Suprapubic skin (tissue), 4 donors: Measurements from ENCODE around the gene RPL28.

Experiments
- POLR2A ChIP-seq, 2 donors: fragments of 450-650 bp; IDR thresholded peaks; one replicate each; pipeline ENCODE4 v1.6.1; 2017; ENCODE audit warnings: antibody characterized with exemption in 2 of 2, mild to moderate bottlenecking in 2 of 2, moderate library complexity in 2 of 2
- POLR2AphosphoS5 ChIP-seq, 3 donors: sonication (generic); formaldehyde crosslinking; IDR thresholded peaks; one replicate each; pipeline ENCODE4 v1.6.1; 2017; ENCODE audit warnings: antibody characterized with exemption in 3 of 3
- TF ChIP-seq, protein P1 (sequence below), 2 donors: fragments of 200-600 bp in 1 of 2; fragments of 450-650 bp in 1 of 2; sonication (generic) in 1 of 2; IDR thresholded peaks; one replicate each; pipeline ENCODE4 v1.5.1; 2016 to 2019; ENCODE audit warnings: antibody characterized with exemption in 2 of 2, mild to moderate bottlenecking in 1 of 2, moderate library complexity in 1 of 2

DNA sequence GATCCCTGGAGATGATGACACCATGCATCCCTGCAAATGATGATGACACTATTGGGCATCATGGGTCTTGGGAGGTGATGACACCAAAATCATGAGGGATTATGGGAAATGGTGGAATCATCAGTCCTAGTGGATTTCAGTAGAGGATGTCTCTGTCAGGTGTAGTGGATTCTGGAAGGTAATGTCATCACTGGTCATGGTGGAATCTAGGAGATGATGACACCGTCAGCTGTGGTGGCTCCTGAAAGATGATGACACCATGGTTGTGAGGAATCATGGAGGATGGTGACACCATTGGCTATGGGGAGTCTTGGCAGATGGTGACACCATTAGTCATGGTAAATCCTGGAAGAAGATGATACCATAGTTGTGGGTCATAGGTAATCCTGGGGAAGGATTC, 45.5 kb downstream of the RPL28 start:
- TF ChIP-seq, protein P1, sequence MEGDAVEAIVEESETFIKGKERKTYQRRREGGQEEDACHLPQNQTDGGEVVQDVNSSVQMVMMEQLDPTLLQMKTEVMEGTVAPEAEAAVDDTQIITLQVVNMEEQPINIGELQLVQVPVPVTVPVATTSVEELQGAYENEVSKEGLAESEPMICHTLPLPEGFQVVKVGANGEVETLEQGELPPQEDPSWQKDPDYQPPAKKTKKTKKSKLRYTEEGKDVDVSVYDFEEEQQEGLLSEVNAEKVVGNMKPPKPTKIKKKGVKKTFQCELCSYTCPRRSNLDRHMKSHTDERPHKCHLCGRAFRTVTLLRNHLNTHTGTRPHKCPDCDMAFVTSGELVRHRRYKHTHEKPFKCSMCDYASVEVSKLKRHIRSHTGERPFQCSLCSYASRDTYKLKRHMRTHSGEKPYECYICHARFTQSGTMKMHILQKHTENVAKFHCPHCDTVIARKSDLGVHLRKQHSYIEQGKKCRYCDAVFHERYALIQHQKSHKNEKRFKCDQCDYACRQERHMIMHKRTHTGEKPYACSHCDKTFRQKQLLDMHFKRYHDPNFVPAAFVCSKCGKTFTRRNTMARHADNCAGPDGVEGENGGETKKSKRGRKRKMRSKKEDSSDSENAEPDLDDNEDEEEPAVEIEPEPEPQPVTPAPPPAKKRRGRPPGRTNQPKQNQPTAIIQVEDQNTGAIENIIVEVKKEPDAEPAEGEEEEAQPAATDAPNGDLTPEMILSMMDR (IDR thresholded peaks at IDR 0.05), result no peak
- no peak for TF ChIP-seq POLR2AphosphoS5 (IDR thresholded peaks at IDR 0.05)
- TF ChIP-seq POLR2A (IDR thresholded peaks at IDR 0.05), result no peak
